ENCODE measurements around the gene KCNQ2.

The KCNQ2 gene

DNA sequence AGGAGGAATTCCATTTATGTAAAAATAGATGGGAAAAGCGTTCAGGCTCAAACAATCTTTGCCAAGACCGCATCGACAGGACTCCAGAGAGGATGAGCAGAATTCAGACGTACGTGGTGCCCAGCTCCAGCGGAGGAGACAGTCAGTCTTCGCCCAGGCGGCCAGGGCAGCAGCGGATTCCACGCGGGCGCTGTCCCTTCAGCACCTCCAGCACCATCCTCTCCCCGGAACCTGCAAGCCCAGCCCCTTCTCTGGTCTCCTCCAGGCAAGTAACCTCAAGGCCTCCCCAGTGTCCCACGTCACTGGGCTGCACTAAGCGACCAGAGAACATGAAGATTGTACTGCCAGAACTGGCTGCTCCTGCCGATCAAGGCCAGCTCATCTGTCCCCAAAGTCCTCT lies 2.8 kb upstream of the KCNQ2 start:
- TF ChIP-seq EZH2 (IDR thresholded peaks at IDR 0.05; ENCODE audit: borderline replicate concordance, low read length), result no peak
- TF ChIP-seq, protein P1, sequence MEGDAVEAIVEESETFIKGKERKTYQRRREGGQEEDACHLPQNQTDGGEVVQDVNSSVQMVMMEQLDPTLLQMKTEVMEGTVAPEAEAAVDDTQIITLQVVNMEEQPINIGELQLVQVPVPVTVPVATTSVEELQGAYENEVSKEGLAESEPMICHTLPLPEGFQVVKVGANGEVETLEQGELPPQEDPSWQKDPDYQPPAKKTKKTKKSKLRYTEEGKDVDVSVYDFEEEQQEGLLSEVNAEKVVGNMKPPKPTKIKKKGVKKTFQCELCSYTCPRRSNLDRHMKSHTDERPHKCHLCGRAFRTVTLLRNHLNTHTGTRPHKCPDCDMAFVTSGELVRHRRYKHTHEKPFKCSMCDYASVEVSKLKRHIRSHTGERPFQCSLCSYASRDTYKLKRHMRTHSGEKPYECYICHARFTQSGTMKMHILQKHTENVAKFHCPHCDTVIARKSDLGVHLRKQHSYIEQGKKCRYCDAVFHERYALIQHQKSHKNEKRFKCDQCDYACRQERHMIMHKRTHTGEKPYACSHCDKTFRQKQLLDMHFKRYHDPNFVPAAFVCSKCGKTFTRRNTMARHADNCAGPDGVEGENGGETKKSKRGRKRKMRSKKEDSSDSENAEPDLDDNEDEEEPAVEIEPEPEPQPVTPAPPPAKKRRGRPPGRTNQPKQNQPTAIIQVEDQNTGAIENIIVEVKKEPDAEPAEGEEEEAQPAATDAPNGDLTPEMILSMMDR (IDR thresholded peaks at IDR 0.05; ENCODE audit: low read length), result no peak
- H3K4me2 ChIP-seq (ENCODE audit: low read length), result no peak overlapping the region
- no peak overlapping the region for H3K27ac ChIP-seq (ENCODE audit: low read depth, low read length, poor library complexity, severe bottlenecking)
- H3F3A ChIP-seq (ENCODE audit: insufficient read depth, low read length), result no peaks in the 10 kb centered on the region
- no peaks in the 10 kb centered on the region for H3K4me1 ChIP-seq (ENCODE audit: insufficient read depth, low read length, severe bottlenecking)
- no peaks in the 10 kb centered on the region for H3K36me3 ChIP-seq (ENCODE audit: insufficient read depth, low read length)
- no peaks in the 10 kb centered on the region for H3K27me3 ChIP-seq (ENCODE audit: insufficient read depth, low read length)
- H3K79me2 ChIP-seq (ENCODE audit: insufficient read depth, low read length), result no peaks in the 10 kb centered on the region
- no peak overlapping the region for H2AFZ ChIP-seq (ENCODE audit: low read length)
- no peaks in the 10 kb centered on the region for H3K9me3 ChIP-seq (ENCODE audit: low read length)
- H4K20me1 ChIP-seq (ENCODE audit: insufficient read depth, low read length), result no peaks in the 10 kb centered on the region
- H3K9me2 ChIP-seq (ENCODE audit: low read depth, low read length), result no peaks in the 10 kb centered on the region
- H3K4me3 ChIP-seq (ENCODE audit: low read depth, low read length, poor library complexity, severe bottlenecking), result no peak overlapping the region
- H3K9ac ChIP-seq (ENCODE audit: low read length), result no peak overlapping the region

DNA sequence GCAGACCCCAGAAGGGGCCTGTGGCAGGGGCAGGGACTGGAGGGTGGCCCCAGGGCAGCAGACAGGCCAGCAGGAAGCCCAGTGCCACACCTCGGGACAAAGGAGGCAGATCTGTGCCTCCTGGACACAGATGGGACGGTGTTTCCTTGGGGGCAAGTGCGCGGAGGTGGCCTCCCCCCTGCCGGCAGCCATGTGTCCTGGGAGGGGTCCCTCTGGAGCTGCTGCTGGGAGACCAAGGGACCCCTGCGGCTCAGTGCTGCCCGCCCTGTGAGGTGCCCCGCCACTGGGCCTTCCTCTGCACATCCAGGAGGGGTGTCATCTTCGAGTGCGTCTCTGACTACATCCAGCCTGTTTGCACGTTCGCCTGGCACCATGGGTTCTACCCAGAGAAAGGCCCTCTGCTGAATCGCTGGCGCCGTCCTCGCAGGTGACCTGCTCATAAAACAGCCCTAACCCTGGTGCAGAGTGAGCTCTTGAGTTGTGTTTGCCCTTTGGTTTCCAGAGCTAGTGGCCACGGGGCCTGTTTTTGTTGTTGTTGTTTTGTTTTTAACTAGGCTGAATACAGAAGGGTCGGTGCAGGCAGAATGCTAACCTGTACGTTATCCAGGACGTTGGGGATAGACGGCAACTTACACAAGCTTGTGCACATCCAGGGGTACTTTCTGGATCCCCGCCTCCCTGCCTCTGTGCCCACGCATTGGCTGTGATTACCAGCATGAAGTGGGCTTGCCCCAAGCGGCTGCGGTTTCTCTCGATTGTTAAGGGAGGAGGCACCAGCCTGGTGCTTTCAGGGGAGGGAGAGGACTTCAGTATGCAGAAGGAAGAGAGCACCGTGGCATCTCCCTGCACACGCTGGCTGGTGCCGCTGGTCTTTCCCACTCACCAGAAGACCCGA lies 1.3 kb upstream of the KCNQ2 start:
- no peak overlapping the region for H3K27ac ChIP-seq (ENCODE audit: low read depth, low read length, poor library complexity, severe bottlenecking)
- no peaks in the 10 kb centered on the region for H3K9me3 ChIP-seq (ENCODE audit: low read length)
- no peak overlapping the region for H3K9ac ChIP-seq (ENCODE audit: low read length)
- TF ChIP-seq EZH2 (IDR thresholded peaks at IDR 0.05; ENCODE audit: borderline replicate concordance, low read length), result no peak
- TF ChIP-seq, protein P1 (IDR thresholded peaks at IDR 0.05; ENCODE audit: low read length), result no peak
- H4K20me1 ChIP-seq (ENCODE audit: insufficient read depth, low read length), result no peaks in the 10 kb centered on the region
- H2AFZ ChIP-seq (ENCODE audit: low read length), result no peak overlapping the region
- H3F3A ChIP-seq (ENCODE audit: insufficient read depth, low read length), result no peaks in the 10 kb centered on the region
- H3K4me2 ChIP-seq (ENCODE audit: low read length), result no peak overlapping the region
- H3K4me3 ChIP-seq (ENCODE audit: low read depth, low read length, poor library complexity, severe bottlenecking), result no peak overlapping the region
- H3K4me1 ChIP-seq (ENCODE audit: insufficient read depth, low read length, severe bottlenecking), result no peaks in the 10 kb centered on the region
- H3K9me2 ChIP-seq (ENCODE audit: low read depth, low read length), result no peaks in the 10 kb centered on the region
- no peaks in the 10 kb centered on the region for H3K79me2 ChIP-seq (ENCODE audit: insufficient read depth, low read length)
- no peaks in the 10 kb centered on the region for H3K36me3 ChIP-seq (ENCODE audit: insufficient read depth, low read length)
- peaks cover 4% of the 10 kb centered on the region; the same call in 1 of the 2 replicates for H3K27me3 ChIP-seq (ENCODE audit: insufficient read depth, low read length)

DNA sequence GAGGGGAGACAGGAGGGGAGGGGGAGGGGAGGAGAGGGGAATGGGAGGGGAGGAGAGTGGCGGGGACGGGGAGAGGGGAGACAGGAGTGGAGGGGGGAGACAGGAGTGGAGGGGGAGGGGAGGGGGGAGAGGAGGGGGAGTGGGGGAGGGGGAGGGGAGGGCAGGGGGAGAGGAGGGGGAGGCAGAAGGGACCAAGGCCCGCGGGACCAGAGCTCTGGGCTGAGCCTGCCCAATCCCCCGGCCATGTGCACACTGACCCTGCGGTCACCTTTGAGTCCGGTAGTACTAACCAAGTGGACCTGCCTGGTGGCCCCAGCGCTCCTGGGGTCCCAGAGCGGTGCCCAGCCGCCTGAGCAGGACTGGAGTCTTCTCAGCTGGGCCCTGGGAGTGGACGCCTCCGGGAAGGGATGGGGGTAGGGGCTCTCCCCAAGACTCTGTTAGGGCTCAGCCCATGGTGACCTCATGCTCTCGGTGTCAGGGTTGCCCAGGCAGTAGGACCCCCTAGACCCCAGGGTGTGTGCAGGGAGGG lies 471 bp upstream of the KCNQ2 start:
- no peaks in the 10 kb centered on the region for H3K9me3 ChIP-seq (ENCODE audit: low read length)
- no peak overlapping the region for H3K4me3 ChIP-seq (ENCODE audit: low read depth, low read length, poor library complexity, severe bottlenecking)
- H3K27me3 ChIP-seq (ENCODE audit: insufficient read depth, low read length), result peaks cover 8% of the 10 kb centered on the region; the same call in 1 of the 2 replicates
- H3K9ac ChIP-seq (ENCODE audit: low read length), result no peak overlapping the region
- H3K4me2 ChIP-seq (ENCODE audit: low read length), result no peak overlapping the region
- H2AFZ ChIP-seq (ENCODE audit: low read length), result no peak overlapping the region
- no peak for TF ChIP-seq EZH2 (IDR thresholded peaks at IDR 0.05; ENCODE audit: borderline replicate concordance, low read length)
- TF ChIP-seq, protein P1 (IDR thresholded peaks at IDR 0.05; ENCODE audit: low read length), result no peak
- no peak overlapping the region for H3K27ac ChIP-seq (ENCODE audit: low read depth, low read length, poor library complexity, severe bottlenecking)
- no peaks in the 10 kb centered on the region for H3F3A ChIP-seq (ENCODE audit: insufficient read depth, low read length)
- no peaks in the 10 kb centered on the region for H4K20me1 ChIP-seq (ENCODE audit: insufficient read depth, low read length)
- H3K36me3 ChIP-seq (ENCODE audit: insufficient read depth, low read length), result no peaks in the 10 kb centered on the region
- no peaks in the 10 kb centered on the region for H3K79me2 ChIP-seq (ENCODE audit: insufficient read depth, low read length)
- no peaks in the 10 kb centered on the region for H3K4me1 ChIP-seq (ENCODE audit: insufficient read depth, low read length, severe bottlenecking)
- H3K9me2 ChIP-seq (ENCODE audit: low read depth, low read length), result no peaks in the 10 kb centered on the region
